NCI-H2081 (cell line): ENCODE data around the gene AOC2.
"Not testable (repeated sequence)": the region's sequence is repeated elsewhere in the genome, so short reads cannot be mapped to it uniquely, and the experiment has no call there.

ENCODE experiments used
- DNase-seq, 2 experiments: peaks; one replicate each; lab custom pipeline; 2025; lab: John Stamatoyannopoulos, UW

AOC2 gene

GRCh38 chr17:42853968-42854790 is 9.8 kb downstream of the AOC2 start:
- DNase-seq, result no peak

- DNase-seq, result no peak
Measured at GRCh38 chr17:42855048-42855596, 10.7 kb downstream of the AOC2 start.

DNA sequence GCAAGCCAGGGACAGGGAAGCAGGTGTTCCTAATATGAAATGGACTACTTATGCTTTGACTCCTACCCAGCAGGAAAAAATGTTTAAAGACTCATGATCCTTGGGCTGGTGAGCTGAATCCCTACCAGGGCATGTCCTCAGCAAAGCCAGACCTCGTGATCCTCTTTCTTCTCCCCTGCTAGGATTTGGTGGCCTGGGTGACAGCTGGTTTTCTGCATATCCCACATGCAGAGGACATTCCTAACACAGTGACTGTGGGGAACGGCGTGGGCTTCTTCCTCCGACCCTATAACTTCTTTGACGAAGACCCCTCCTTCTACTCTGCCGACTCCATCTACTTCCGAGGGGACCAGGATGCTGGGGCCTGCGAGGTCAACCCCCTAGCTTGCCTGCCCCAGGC is 11.7 kb downstream of the AOC2 start:
- not testable (repeated sequence) for DNase-seq

DNA sequence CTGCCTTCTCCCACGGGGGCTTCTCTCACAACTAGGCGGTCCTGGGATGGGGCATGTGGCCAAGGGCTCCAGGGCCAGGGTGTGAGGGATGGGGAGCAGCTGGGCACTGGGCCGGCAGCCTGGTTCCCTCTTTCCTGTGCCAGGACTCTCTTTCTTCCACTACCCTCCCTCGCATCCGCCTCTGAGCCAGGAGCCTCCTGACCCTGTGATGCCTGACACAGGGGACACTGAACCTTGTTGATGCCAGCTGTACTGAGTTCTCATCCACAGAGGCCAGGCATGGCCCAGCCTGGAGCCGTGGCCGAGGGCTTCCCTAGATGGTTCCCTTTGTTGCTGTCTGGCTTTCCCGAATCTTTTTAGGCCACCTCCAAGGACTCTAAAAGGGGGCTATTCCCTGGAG is 12.1 kb downstream of the AOC2 start:
- not testable (repeated sequence) for DNase-seq

DNA sequence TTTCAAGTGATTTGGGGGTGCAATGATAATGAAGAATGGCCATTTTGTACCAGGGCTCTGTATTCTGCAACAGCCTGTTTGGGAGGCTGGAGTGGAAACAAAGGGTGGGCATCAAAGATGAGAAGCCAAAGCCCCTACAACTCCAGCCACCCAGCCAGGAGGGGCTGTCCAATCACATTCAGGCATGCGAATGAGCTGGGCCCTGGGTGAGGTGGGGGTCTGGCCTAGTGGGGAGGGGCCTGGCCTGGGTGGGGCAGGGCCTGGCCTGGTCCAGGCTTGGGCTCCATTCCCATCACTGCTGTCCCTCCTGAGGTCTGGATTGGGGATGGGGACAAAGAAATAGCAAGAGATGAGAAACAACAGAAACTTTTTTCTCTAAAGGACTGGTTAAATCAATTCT is 13.0 kb downstream of the AOC2 start:
- DNase-seq, result no peak

DNA sequence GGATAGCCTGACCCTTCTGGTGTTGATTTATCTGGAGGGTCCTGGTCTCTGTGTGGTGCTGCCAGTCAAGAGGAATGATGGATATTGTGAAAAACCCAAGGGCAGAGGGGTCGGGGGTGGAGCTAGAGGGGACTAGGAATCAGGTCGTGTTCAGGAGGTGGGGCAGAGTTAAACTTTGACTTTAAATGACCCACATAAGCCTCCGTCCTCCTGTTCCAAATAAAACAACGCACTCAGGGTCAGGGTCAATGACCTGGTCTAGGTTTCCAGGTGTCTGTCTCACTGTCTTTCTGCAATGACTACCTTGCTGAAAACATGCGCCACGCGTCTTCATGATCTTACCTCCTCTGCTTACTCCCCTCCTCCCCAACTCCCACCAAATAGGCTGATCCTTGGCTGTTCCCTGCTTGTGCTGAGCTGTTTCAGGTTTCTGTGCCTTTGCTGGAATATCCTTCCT is 21.3 kb downstream of the AOC2 start:
- no peak for DNase-seq

DNA sequence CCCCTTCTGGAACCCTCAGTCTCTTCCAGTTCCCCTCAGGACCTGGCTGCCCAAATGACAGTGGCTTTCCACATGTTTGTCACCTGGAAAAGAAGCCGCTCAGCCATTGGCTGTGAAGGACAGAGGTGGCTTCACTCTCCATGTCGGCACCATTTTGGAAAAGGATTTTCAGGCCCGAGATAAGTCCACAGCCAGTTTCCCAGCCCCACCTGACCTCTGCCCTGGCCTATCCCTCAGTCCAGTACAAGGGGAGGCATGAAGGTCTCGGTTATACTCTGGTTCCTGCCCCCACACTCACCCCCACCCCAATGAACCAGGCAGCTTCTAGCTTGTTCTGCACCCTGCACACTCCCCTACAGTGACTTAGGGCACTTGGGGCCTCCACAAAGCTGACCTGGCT is 21.8 kb downstream of the AOC2 start:
- DNase-seq, result no peak

- DNase-seq, result no peak
Measured at GRCh38 chr17:42866631-42867575, 22.5 kb downstream of the AOC2 start.

DNA sequence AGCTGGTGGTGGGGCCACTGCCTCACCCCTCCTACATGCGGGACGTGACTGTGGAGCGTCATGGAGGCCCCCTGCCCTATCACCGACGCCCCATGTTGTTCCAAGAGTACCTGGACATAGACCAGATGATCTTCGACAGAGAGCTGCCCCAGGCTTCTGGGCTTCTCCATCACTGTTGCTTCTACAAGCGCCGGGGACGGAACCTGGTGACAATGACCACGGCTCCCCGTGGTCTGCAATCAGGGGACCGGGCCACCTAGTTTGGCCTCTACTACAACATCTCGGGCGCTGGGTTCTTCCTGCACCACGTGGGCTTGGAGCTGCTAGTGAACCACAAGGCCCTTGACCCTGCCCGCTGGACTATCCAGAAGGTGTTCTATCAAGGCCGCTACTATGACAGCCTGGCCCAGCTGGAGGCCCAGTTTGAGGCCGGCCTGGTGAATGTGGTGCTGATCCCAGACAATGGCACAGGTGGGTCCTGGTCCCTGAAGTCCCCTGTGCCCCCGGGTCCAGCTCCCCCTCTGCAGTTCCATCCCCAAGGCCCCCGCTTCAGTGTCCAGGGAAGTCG is 23.4 kb downstream of the AOC2 start:
- DNase-seq, result not testable (repeated sequence)

DNA sequence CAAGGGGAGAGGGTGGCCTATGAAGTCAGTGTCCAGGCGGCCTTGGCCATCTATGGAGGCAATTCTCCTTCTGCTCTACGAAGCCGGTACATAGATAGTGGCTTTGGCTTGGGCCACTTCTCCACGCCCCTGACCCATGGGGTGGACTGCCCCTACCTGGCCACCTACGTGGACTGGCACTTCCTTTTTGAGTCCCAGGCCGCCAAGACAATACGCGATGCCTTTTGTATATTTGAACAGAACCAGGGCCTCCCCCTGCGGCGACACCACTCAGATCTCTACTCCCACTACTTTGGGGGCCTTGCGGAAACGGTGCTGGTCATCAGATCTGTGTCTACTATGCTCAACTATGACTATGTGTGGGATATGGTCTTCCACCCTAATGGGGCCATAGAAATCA is 24.0 kb downstream of the AOC2 start:
- DNase-seq, result no peak

GRCh38 chr17:42871647-42872046 is 27.3 kb downstream of the AOC2 start:
- DNase-seq, result no peak

DNA sequence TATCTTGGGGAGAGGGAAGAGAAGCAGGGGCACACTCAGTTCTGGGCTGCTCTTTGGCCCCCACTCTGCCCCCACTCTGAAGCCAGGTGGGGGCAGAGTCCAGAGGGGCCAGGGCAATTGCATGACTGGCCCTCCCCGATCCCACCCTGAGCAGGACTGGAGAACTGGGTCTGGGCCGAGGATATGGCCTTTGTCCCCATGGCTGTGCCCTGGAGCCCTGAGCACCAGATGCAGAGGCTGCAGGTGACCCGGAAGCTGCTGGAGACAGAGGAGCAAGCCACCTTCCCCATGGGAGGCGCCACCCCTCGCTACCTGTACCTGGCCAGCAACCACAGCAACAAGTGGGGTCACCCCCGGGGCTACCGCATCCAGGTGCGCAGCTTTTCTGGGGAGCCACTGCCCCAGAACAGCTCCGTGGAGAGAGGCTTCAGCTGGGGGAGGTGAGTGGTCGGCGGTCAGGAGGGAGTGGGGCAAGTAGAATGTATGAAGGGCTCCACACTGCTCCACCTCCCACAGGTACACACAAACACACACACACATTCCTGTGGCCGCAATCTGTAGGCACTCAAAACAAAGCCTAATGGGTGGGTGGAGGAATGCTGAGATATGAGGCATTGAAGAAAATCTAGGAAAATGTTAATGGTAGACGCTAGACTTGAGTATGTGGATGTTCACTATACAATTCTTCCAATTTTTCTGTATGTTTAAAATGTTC is 28.0 kb downstream of the AOC2 start:
- no peak for DNase-seq

DNA sequence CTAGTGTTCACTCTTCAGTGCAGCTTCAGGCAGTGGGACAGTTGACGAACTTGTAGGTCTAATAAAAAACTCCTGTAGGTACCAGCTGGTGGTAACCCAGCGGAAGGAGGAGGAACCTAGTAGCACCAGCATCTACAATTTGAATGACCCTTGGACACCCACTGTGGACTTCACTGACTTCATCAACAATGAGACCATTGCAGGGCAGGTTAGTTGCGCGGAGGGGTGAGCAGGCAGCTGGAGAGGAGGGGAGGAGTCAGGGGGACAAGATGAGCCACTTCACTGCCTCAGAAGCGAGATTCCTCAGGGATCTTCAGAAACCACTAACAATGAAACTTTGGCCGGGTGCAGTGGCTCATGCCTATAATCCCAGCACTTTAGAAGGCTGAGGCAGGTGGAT is 28.9 kb downstream of the AOC2 start:
- DNase-seq, result no peak

DNA sequence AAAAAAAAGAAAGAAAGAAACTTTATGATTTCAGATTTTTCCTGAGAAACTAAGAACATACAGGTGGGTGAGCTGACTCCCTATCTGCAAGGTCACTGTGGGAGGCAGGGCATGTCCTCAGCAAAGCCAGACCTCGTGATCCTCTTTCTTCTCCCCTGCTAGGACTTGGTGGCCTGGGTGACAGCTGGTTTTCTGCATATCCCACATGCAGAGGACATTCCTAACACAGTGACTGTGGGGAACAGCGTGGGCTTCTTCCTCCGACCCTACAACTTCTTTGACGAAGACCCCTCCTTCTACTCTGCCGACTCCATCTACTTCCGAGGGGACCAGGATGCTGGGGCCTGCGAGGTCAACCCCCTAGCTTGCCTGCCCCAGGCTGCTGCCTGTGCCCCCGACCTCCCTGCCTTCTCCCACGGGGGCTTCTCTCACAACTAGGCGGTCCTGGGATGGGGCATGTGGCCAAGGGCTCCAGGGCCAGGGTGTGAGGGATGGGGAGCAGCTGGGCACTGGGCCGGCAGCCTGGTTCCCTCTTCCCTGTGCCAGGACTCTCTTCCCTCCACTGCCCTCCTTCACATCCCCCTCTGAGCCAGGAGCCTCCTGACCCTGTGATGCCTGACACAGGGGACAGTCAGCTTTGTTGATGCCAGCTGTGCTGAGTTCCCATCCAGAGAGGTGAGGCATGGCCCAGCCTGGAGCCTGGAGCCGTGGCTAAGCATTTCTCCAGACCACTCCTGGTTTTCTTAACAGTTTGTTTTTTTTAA is 29.7 kb downstream of the AOC2 start:
- not testable (repeated sequence) for DNase-seq

DNA sequence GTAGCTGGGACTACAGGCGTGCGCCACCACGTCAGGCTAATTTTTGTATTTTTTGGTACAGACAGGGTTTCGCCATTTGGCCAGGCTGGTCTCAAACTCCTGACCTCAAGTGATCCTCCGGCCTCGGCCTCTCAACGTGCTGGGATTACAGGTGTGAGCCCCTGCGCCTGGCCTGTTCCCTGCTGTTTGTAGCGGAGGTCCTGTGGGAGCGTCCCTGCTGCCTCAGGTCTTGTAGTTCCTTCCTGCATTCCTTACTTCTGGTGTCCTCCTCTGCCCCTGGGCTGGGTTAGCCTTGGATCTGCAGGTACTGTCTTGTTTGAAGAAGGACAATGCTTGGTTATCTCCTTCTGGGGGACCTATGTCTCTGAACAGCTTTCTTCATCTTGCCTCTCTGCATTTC is 32.7 kb downstream of the AOC2 start:
- no peak for DNase-seq

- no peak for DNase-seq
Measured at GRCh38 chr17:42878123-42878880, 33.9 kb downstream of the AOC2 start.

GRCh38 chr17:42878924-42879595 is 34.7 kb downstream of the AOC2 start:
- DNase-seq, result no peak

DNA sequence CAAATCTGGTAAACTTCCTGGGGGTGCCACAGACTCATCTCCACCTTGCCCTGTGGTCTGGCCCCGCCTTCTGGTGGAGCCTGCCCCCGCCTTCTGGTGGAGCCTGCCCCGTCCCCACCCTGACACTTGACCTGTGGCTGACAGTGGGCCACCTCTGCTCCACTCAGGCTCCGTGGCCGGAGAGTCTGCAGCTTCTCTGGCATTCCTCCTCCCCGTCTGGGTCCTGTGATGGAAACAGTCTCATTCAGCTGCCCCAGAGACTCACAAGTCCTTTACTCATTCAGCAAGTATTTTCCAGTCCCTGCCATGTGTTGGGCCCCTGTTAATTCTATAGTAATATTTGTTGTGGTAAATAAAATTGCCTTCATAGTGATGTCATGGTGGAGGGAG is 35.2 kb downstream of the AOC2 start:
- no peak for DNase-seq

DNA sequence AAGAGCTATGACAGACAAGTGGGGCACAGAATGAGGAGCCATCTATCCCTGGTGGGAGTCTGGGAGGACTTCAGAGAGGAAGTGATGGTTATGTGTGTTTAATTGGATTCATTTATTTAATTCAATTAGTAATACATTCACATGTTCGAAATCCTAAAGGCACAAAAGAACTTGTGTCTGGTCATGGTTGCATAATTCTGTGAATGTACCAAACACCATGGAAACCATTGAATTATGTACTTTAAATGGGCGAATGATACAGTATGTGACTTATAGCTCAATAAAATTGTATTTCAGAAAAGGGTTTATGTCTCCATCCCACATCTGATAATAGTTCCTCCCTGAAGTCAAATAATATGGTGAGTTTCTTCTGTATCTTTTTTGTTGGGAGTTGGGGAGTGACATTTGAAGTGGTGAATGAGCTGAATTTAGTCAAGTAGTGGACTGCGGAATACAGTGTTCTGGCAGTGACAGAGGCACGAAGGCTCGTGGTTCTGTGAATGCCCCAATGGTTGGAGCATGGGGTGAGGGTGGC is 36.5 kb downstream of the AOC2 start:
- DNase-seq, result no peak
